GM13976 (cell line): ENCODE results near the gene ZBTB24.

ENCODE experiments used
- DNase-seq: peaks from one replicate; pipeline ENCODE4 v3.0.0; 2012; ENCODE audit warnings: low spot score
- in situ Hi-C: fragments of 300-500 bp; cut with MboI; formaldehyde crosslinking; loops from one replicate; pipeline ENCODE4 v1.12.0; 2022; ENCODE audit warnings: low sequenced_read_pairs, mixed read lengths, inconsistent platforms; ENCODE audit not compliant: unreplicated experiment
- TF ChIP-seq, protein P1 (sequence below): IDR thresholded peaks from 2 replicates; pipeline ENCODE4 v1.5.1; 2012; ENCODE audit warnings: borderline replicate concordance, mild to moderate bottlenecking; ENCODE audit not compliant: insufficient read depth; ENCODE audit errors: extremely low read depth, missing control alignments, control extremely low read depth

The ZBTB24 gene

DNA sequence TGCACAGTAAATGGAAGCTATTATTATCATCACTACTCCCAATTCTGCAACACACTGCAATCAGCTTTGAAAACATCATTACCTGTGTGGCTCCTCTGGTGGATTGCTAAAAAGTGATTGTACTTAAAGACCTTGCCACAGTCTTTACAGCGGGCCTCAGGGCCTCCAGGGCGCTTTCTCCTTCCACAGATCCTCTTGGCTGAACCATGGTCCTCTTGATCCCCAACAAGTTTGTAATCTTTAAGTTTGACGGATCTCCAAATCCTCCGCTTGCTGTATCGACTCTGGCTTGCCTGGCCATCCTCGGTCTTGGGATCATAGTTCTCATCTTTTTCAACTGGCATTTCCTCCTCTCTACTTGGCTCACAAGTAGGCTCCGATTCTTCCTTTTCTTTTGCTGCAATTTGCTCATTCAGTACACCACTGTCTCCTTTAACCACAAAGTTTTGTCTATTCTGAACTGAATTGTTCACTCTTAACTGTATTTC lies 2.0 kb downstream of the ZBTB24 start:
- TF ChIP-seq, protein P1, sequence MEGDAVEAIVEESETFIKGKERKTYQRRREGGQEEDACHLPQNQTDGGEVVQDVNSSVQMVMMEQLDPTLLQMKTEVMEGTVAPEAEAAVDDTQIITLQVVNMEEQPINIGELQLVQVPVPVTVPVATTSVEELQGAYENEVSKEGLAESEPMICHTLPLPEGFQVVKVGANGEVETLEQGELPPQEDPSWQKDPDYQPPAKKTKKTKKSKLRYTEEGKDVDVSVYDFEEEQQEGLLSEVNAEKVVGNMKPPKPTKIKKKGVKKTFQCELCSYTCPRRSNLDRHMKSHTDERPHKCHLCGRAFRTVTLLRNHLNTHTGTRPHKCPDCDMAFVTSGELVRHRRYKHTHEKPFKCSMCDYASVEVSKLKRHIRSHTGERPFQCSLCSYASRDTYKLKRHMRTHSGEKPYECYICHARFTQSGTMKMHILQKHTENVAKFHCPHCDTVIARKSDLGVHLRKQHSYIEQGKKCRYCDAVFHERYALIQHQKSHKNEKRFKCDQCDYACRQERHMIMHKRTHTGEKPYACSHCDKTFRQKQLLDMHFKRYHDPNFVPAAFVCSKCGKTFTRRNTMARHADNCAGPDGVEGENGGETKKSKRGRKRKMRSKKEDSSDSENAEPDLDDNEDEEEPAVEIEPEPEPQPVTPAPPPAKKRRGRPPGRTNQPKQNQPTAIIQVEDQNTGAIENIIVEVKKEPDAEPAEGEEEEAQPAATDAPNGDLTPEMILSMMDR = no peak
- in situ Hi-C loops = no loop called here
- no peak for DNase-seq

DNA sequence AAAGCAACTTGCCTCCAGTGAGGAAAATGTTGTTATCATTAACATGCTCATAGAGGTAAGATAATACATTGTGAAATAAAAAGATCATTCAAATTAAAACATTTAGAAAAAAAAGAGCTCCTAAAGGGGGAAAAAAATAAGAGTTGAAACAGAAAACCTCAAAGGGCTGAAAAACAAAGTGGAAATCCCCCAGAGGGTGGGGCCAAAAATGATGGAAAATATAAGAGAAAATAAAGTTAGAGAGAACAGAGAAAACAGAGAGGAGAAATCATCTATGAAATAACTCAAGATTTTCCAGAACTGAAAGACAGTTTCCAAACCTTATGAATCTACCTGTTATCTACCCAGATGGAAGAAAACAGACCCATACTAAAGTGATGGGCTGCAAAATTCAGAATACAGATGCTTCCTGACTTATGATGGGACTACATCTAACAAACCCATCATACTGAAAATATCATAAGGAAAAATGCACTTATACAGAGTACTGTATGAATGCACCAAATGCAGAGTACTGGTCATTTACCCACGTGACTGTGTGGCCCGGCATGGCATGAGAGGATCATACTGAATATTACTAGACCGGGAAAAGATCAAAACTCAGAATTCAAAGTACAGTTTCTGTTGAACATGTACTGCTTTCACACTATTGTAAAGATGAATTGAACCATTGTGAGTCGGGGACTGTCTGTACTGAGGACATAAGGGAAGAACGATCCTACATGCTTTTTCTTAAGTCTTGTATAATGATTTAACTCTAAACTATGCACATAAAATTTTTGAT lies 4.0 kb downstream of the ZBTB24 start:
- no peak for DNase-seq
- TF ChIP-seq, protein P1 = no peak
- in situ Hi-C loops = no loop called here

DNA sequence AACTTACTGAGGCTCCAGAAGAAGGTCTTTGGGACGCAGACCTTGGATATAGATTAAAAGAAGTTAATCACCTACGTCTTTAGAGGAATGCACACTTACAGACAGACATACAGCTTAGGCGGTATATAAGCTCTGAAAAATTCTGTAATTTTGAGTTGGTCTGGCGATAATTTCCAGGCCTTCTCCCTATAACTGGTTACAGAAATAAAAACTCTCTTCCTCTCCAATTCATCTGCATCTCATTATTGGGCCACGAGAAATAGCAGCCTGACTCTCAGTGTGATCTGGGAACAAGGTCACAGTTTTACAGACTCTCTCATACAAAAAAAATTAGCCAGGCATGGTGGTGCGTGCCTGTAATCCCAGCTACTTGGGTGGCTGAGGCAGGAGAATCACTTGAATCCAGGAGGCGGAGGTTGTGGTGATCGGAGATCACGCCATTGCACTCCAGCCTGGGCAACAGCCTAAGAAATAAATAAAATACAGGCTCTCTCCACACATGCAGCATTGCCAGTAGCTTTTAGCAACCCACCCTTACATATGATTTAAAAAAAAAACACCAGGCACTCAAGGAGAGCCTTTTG lies 4.7 kb downstream of the ZBTB24 start:
- TF ChIP-seq, protein P1 = no peak
- no peak for DNase-seq
- in situ Hi-C loops = no loop called here

DNA sequence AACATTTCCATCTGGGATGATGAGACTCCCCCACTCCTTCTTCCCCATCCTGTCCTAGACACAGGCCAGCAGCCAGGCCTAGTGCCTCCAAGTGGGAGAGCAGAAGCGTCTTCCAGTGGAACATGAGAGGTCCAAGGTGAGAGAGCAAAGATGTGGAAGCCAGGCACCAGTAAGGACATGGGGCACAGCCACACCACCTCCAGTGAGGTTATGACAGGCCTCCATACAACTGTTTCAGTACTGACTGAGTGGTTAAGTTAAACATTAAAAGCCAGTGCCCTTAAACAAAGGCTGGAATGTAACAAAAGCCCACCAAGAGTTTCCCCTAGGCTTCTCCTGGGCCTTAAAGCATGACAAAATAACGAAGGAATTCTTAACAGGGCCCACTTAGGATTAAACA lies 5.3 kb downstream of the ZBTB24 start:
- TF ChIP-seq, protein P1 = no peak
- in situ Hi-C loops = no loop called here
- no peak for DNase-seq

DNA sequence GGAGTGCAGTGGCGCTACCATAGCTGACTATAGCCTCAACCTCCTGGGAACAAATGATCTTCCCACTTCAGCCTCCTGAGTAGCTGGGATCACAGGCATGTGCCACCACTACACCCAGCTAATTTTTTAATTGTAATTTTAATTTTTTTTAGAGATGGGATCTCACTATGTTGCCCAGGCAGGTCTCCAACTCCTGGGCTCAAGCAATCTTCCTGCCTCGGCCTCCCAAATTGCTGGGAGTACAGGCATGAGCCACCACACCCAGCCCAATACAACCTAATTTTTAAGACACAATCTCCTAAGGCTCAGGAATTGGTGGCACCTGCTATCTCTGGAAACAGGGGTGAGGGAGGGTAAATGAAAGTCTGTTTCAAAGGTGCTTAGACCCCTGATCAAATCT lies 5.8 kb downstream of the ZBTB24 start:
- in situ Hi-C loops = no loop called here
- TF ChIP-seq, protein P1 = no peak
- DNase-seq = no peak

DNA sequence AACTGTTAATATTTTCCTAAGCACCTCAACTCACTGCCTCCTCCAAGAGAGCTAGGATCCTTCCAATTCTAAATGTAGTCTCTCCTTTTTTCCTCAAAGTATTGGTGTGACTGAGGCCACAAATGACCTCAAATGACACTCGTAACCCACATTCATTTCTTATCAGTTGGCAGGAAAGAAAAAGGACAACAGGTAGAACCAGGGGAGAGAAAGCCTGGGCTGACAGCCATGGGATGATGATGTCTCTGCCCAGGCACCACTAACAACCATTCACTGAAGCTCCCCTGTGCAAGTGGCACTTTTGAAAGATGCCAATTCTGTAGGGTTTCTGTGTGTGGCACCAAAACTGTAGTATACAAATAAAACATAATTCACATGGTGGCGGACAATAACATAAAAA lies 7.4 kb downstream of the ZBTB24 start:
- in situ Hi-C loops = no loop called here
- no peak for DNase-seq
- TF ChIP-seq, protein P1 = no peak
